ENCODE data around the gene SRC.

GRCh38 chr20:37423545-37423944, 77.6 kb downstream of the SRC start:
- TF ChIP-seq POLR2A (IDR thresholded peaks at IDR 0.05): no peak
- TF ChIP-seq, protein P1, sequence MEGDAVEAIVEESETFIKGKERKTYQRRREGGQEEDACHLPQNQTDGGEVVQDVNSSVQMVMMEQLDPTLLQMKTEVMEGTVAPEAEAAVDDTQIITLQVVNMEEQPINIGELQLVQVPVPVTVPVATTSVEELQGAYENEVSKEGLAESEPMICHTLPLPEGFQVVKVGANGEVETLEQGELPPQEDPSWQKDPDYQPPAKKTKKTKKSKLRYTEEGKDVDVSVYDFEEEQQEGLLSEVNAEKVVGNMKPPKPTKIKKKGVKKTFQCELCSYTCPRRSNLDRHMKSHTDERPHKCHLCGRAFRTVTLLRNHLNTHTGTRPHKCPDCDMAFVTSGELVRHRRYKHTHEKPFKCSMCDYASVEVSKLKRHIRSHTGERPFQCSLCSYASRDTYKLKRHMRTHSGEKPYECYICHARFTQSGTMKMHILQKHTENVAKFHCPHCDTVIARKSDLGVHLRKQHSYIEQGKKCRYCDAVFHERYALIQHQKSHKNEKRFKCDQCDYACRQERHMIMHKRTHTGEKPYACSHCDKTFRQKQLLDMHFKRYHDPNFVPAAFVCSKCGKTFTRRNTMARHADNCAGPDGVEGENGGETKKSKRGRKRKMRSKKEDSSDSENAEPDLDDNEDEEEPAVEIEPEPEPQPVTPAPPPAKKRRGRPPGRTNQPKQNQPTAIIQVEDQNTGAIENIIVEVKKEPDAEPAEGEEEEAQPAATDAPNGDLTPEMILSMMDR (IDR thresholded peaks at IDR 0.05 in 4 of 5, conservative IDR thresholded peaks at IDR 0.05 in 1 of 5): no peak

Data from gastrocnemius medialis (tissue), 4 donors.